HG02870 (cell line): ENCODE results near the gene ATF7.
"Not testable (repeated sequence)": the region's sequence is repeated elsewhere in the genome, so short reads cannot be mapped to it uniquely, and the experiment has no call there.

Experiments
- ATAC-seq: cut with Tn5 transposase; IDR thresholded peaks from one replicate; pipeline ENCODE4 v1.9.1; 2021; ENCODE audit warnings: mild to moderate bottlenecking, moderate library complexity; ENCODE audit not compliant: unreplicated experiment

ATF7 gene

DNA sequence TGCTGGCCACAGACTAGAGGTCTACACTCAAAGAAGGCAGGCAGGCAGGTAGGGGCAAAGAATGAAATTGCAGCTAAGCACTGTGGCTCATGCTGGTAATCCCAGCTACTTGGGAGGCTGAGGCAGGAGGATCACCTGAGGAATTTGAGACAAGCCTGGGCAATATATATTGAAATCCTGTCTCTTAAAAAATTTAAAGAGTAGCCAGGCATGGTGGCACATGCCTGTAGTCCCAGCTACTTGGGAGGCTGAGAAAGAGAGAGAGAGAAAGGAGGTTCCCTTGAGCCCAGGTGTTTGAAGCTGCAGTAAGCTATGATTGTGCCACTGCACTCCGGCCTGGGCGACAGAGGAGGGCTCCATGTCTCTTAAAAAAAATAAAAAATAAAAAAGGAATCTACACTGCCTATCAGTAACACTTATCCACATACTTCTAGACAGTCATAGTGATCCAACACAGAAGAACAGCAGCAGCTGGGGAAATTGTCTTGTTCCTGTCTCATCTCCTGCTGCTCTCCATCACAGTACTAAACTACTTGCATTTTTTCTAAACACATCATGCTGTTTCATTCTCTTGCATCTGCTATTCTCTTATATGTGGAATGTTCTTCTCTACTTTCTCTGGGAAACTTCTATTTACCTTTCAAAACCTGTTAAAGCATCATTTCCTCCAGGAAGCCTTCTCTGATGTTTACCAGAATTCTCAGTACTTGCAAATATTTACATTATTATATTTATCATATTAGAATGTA lies 57.2 kb downstream of the ATF7 start:
- no peak for ATAC-seq

DNA sequence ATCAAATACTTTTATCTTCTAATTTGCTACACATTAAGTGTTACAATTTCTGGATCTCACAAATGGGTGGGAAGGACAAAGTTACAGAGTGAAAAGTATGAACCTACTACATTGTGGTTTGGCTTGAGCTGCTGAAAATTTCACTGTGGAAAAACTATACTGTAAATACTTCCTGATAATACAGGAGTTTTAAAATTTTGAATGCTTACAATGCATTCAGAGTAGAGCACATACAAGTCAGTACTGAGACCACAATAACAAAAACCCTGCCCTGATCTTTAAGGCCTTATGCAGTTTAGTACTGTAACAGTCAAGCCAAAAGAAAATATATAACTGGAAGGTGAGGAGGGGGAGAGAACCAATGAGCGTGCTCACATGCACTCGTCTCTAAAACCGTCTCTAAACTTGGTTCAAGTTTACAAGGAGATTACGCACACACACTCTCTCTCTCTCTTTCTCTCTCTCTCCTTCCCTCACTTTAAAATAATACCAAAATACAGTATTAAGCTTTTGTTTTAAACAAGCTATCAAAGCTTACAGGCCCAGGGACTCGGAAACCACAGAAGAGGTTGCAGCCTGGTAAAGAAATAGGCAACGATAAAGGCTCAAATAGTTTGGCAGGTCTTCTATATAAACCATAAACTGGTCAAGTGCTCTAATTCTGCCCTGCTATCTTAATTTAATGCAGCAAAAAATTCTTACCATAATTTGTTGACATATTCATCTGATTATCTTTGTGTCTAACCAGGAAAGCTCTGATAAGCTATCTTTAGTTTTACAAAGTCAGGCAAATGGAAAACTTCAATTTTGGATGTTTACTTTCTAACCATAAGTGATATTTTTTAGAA lies 58.0 kb downstream of the ATF7 start:
- ATAC-seq, result no peak

DNA sequence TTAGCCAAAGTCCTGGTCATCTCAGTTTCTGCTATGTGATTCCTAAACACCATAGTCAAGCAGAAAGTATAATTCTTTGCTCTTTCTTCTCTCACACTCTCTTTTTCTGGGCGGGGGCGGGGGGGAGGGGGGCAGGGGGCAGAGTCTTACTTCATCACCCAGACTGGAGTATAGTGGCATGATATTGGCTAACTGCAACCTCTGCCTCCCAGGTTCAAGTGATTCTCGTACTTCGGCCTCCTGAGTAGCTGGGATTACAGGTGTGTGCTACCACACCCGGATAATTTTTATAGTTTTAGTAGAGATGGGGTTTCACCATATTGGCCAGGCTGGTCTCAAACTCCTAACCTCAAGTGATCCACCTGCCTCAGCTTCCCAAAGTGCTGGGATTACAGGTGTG lies 60.8 kb downstream of the ATF7 start:
- ATAC-seq, result not testable (repeated sequence)

DNA sequence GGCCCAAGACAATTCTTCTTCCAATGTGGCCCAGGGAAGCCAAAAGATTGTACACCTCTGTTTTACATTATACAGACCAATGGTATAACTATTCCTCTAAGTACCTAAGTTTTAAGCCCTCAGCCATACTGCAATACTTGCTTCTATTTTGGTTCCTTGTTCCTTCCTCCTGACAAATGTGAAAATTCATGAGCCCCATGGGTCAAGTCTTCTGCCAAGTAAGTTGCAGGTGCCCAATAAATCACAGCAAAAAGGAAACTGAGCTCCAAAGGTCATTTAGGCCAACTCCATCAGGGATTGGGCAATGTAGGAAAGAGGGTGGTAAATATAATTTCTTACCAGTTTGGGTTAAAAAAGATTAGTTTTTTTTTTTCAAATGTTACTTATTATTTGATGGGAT lies 61.2 kb downstream of the ATF7 start:
- no peak for ATAC-seq

DNA sequence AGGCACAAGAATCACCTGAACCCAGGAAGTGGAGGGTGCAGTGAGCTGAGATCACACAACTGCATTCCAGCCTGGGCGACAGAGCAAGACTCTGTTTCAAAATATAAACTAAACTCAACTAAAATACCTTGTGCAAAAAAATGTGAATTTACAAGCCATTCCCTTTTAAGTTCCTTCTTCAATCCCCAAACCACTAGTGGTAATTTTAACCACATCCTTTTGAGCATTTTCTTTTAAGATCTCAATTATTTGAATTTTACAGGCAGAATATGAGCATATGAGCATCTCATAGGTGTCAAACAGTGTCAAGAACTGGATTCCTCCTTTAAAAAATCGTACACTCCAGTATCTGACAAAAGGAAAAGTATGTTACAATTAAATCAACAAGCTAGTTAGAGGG lies 61.9 kb downstream of the ATF7 start:
- no peak for ATAC-seq

DNA sequence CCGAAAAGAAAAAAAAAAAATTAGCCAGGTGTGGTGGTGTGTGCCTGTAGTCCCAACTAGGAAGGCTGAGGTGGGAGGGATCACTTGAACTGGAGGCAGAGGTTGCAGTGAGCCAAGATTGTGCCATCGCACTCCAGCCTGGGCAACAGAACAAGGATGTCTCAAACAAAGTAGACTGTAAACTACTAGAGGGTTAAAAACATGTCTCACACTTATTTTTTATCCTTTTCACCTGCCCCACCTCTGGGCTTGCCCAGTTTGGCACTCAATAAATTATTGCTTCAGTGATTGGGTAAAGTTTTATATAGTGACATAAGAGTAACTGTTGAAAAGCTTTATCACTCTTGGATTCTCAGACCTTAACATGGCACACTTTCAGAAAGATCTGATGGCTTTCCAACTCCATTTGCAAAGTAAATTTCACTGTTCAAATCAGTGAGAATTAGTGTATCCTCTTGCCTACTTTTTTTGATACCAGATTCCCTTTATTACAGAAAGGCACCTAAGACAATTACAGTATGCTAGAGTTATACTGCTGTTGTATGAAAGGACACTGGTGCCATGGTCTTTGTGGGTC lies 62.6 kb downstream of the ATF7 start:
- ATAC-seq, result no peak

DNA sequence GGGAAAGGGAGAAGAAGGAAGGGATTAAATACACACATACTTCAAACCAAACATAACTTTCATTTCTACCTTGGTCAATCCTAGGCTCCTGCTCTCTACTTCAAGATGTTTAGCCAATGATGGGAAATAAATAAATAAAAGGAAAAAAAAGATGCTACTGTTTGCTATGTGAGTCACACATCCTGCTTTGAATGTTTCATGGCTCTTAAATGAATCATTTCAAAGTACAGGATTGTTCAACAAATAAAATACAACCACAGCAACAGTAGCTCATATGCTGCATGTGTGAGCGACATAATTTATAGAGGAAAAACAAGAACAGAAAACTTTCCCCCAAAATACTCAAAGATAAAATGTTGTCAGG lies 64.6 kb downstream of the ATF7 start:
- ATAC-seq, result no peak

DNA sequence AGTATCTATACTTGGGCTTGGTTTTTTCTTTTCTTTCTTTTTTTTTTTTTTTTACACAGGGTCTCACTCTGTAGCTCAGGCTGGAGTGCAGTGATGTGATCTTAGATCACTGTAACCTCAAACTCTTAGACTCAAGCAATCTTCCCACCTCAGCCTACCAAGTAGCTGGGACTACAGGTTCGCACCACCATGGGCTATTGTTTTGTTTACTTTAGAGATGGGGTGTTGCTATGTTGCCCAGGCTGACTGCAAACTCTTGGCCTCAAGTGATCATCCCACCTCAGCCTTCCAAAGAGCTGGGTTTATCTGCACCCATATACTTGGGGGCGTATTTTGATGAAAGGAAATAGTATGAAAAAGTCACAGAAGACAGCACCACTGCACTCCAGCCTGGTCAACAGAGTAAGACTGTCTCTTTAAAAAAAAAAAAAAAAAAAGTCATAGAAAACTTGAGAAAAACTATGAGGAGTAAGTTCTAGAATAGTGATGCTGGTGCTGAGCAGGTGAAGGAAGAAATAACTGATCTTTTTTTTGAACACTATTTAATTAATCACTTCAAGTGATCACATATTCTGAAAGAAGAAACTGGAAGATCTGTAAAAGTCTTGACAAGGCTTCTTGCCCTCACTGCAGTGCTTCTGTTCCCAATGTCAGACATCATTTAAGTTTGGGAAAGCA lies 65.1 kb downstream of the ATF7 start:
- no peak for ATAC-seq

DNA sequence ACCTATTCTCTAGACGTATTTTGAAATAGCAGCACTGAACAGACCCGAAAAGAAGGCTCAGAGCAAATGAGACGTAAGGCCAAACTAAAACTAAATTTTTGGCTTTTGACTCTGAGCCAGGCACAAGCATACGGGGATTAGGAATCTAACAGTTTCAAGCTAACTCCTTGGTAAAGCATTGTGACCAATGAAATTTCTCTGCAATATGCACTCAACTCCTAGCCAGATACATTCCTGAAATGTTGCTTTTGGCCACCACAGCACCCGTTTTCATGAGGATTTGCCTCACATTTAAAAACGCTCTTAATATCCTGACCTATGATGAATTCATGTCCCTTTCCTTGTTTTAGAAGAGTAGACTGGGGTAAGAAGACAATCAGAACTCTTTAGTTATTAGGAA lies 65.8 kb downstream of the ATF7 start:
- no peak for ATAC-seq

DNA sequence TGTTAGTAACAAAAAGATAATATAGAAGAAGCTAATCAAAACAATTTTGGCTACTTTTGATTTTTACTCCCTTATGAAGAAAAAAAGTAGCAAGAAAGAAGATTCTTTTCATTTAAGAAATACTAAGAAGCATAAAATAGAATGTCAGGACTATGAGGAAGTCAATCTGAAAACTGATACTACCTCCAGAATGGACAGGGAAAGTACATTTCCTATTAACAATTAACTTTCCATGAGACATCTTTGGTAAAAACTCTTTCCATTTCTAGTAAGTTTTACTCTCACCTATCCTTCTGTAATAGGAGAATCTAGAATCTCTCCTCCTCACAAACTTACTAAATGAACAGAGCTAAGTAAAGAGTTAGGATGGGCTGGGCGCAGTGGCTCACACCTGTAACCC lies 67.6 kb downstream of the ATF7 start:
- no peak for ATAC-seq

DNA sequence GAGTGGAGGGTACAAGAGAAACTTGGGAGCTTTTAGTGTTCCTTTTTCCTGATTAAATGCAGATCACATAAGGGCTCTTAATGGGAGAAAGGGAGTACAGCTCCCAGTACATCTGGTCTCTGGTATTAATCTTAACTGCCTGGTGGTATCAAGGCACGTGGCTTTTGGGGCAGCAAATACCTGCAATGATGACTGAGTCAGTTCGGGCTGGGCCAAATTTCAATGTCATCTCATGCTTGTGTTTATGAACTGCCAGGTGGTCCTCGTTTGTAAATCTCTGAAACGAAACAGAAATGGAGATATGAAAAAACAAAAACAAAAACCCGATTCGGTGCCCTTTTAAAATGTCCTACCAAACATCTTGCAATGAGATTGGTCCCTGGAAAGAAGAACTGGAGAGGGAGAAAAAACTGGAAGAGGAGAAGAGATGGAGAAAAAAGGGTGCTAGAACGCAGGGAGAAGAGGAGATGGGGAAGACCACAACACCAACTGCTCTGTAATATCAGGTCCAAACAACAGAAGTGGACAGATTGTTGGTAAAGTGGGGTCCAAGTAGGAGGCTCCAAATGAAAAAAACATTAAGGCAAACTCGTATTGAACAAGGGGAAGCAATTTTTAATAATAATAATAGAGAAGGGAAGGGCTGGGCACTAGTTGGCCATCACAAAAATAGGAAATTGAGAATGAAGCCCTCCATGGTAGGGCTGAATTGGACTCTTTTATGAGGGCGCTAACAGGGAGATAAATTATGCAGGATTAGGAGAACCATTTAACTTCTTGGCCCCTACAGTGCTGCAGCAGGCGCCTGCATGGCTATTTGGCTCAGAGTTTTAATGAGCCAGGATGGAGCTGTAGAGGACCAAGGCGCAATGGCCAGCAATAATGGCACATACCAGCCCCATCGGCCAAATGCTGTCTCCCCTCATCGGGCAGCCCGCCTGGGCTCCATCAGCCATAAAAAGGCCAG lies 73.5 kb downstream of the ATF7 start:
- ATAC-seq, result no peak

DNA sequence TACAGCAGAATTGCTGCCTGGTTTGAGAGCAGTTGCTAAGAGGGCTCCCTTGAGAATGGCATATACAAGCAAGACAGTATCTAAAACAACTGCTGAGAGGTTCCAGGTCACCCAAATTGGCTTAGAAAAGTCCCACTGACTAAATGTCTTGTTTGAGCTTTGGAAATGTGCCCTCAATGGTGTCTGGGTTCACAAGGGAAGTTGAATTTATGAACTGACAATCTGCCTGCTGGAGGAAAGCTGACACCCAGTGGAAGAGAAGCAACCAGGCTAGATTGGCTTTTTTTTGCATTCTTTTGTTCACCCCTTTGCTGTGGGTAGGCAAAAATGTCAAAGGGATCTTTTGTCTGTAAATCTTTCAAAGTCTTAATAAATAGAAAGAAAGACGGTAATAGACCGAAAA lies 74.3 kb downstream of the ATF7 start:
- ATAC-seq, result no peak

DNA sequence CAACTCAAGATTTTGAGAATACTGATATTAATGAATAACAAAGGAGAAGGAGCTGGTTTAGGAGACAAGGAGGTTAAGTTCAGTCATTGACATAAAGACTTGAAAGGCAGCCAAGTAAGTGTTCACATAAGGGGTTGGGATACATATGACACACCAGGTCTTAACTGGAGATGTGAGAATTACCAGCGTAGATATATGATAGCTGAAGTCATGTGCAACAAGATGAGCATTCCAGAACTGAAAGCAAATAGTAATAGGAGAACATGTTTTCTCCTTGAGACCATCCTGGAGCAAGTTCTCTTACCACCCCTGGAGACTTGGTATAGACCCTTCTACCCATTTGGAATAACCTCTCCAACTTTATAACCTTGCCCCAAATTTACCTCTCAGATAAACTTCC lies 75.6 kb downstream of the ATF7 start:
- no peak for ATAC-seq

DNA sequence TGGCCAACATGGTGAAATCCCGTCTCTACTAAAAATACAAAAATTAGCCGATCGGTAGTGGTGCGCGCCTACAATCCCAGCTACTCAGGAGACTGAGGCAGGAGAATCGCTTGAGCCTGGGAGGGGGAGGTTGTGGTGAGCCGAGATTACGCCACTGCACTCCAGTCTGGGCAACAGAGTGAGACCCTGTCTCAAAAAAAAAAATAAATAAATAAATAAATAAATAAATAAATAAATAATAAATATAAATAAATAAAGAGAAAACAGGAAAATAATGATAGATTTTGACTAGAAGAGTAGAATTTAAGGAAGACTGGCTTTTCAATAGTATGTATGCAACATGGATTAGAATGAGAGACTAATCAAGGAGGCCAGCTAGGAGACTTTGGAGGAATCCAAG lies 76.1 kb downstream of the ATF7 start:
- not testable (repeated sequence) for ATAC-seq

DNA sequence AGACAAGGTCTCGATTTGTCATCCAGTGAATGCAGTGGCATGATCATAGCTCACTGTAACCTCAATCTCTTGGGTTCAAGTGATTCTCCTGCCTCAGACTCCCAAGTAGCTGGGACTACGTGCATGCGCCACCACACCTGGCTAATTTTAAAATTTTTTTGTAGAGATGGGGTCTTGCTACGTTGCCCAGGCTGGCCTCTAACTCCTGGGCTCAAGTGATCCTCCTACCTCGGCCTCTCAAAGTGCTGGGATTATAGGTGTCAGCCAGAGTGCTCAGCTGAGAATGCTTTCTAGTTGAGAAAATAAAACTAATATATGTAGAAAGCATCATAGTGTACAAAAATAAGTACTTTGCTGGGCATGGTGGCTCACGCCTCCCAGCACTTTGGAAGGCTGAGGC lies 77.8 kb downstream of the ATF7 start:
- ATAC-seq, result not testable (repeated sequence)

DNA sequence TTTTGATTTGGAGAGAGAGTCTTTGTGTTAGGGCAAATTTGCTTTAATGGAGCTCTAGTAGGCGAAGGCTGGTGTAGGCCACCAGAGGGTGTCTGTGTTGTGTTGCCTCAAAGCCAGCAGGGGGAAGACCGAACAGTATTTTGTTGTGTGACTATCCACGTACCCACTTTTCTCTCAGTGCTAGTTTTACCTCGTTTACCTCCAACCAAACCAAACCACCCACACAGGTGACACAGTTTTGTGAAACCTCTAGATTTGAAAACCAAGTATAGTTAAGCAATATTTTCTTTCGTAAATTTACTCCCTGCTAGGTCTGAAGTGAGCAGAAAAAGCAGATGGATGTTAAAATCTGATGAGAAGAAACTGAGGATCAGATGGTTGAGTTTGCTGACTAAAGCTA lies 82.6 kb downstream of the ATF7 start:
- peak; percentile 85 for ATAC-seq

DNA sequence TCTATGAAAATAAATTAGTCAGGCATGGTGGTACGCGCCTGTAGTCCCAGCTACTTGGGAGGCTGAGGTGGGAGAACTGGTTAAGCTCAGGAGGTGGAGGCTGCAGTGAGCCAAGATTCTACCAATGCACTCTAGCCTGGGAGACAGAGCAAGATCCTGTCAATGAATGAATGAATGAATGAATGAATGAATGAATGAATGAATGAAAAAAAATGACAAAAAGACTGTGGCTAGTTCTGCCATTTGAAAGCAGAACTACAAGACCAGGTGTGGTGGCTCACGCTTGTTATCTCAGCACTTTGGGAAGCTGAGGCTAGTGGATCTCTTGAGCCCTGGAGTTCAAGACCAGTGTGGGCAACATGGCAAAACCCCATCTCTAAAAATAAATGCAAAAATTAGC lies 86.7 kb downstream of the ATF7 start:
- no peak for ATAC-seq

DNA sequence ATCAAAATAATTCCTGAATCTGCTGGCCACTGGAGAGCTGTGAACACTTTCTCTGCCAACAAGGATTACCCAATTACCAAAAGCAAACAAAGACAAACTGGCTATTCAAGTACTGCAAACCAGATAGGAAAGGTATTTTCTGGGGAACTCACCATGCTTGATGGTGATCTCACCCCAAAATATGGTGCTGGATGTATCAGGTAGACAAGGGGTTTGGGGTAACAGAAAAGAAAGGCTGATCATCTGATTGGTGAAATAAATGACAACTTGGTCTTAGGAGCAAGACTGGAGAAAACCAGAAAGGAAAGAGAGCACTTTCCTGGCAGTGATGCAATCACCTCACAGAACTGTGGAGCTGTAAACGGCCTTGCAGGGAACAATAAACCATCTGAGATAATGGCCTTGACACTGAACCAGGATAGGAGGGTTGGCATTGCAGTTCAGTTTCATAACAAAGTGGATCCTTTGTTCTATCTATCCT lies 87.9 kb downstream of the ATF7 start:
- ATAC-seq, result no peak

DNA sequence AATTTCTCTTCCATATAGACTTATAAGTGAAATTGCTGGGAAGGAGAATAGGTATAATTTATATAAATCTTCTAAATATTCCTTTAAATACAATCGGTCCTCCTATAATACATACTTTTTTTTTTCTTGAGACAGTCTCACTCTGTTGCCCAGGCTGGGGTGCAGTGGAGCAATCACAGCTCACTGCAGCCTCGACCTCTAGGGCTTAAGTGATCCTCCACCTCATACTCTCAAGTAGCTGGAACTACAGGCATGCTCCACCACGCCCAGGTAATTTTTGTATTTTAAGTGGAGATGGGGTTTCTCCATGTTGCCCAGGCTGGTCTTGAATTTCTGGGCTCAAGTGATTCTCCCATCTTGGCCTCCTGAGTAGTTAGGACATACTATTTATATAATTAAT lies 89.2 kb downstream of the ATF7 start:
- no peak for ATAC-seq

DNA sequence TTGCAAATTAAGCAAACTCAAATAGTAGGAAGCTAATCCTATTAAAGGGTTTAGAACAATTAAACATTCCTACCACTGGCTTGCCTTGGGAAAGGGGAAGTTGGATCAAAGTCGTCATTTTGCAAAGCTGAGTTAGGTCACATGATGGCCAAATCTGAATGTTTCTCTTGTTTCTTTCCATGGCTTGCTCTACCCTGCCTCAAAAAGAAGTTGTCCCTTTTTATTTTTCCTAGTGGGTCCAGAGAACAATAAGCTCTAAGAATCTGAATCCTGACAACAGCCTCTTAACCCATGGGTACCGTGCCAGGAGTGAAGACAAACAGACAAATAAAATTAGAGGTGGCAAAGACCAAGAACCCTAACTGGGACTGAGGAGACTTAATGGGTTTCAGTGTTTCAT lies 92.7 kb downstream of the ATF7 start:
- no peak for ATAC-seq
